Hippocampal formation (tissue), 2 donors: ENCODE data around the gene RASL12.
A peak's percentile ranks its signal among the peaks of the same experiment; 100 is the strongest.
"Not testable (repeated sequence)": the region's sequence is repeated elsewhere in the genome, so short reads cannot be mapped to it uniquely, and the experiment has no call there.

Experiments
- DNase-seq, 2 donors: peaks; one replicate each; lab custom pipeline; 2025; lab: John Stamatoyannopoulos, UW

Gene RASL12, protein sequence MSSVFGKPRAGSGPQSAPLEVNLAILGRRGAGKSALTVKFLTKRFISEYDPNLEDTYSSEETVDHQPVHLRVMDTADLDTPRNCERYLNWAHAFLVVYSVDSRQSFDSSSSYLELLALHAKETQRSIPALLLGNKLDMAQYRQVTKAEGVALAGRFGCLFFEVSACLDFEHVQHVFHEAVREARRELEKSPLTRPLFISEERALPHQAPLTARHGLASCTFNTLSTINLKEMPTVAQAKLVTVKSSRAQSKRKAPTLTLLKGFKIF

GRCh38 chr15:65067645-65068402 lies at the start of gene RASL12:
RASL12 (minus strand) TSS chr15:65067991; CDS start chr15:65067835, 156 bp downstream.
- no peak for DNase-seq

DNA sequence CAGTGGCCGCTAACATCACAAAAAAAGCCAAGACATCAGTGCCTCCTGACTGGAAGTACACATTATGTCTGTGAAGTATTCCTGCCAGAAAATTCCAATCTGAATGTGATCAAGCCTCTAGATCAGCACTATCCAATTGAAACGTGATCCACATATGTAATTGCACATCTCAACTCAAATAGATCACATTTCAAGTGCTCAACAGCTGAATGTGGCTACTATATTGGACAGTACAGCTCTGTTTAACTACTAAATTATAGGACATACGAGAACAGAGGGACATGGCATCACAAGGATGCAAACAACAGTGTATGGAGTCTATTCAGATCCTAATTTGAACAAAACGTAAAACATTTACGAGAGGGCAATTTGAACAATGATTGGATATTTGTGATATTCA lies 47.8 kb upstream of the RASL12 start:
- DNase-seq = no peak

GRCh38 chr15:65115086-65115485 lies 47.3 kb upstream of the RASL12 start, which contains the start of gene UBAP1L:
UBAP1L (minus strand) TSS chr15:65115200; CDS start chr15:65106215, 8,985 bp downstream.
- DNase-seq = no peak

GRCh38 chr15:65110676-65111292 lies 43.0 kb upstream of the RASL12 start:
- no peak for DNase-seq

GRCh38 chr15:65106011-65106590 lies 38.3 kb upstream of the RASL12 start:
- no peak for DNase-seq

DNA sequence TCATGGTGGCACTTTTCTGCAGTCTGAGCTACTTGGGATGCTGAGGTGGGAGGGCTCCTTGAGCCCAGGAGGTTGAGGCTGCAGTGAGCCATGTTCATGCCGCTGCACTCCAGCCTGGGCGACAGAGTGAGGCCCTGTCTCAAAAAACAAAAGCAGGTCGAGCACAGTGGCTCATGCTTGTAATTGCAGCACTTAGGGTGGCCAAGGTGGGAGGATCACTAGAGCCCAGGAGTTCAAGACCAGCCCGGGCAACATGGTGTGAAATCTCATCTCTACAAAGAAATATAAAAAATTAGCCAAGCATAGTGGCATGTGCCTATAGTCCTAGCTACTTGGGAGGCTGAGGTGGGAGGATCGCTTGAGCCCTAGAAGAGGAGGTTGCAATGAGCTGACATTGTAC lies 37.2 kb upstream of the RASL12 start:
- no peak for DNase-seq

DNA sequence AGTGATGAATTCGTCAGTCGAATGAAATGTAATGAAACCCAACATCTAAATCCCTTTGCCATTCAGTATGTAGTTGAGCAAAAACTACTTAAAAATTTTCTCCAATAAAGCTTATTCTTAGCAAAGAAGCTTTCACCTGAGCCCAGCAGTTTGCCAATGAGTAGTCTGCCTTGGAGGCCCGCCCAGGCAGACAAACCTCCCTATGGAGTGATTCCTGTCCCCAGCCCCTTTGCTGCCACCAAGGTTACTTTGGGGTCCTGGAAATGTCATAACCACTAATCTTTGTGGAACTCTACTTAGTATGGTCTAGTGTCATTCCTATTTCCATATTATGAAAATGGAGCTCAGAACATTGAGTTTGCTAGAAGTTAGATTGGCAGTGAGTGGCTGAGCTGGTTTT lies 35.1 kb upstream of the RASL12 start:
- no peak for DNase-seq

DNA sequence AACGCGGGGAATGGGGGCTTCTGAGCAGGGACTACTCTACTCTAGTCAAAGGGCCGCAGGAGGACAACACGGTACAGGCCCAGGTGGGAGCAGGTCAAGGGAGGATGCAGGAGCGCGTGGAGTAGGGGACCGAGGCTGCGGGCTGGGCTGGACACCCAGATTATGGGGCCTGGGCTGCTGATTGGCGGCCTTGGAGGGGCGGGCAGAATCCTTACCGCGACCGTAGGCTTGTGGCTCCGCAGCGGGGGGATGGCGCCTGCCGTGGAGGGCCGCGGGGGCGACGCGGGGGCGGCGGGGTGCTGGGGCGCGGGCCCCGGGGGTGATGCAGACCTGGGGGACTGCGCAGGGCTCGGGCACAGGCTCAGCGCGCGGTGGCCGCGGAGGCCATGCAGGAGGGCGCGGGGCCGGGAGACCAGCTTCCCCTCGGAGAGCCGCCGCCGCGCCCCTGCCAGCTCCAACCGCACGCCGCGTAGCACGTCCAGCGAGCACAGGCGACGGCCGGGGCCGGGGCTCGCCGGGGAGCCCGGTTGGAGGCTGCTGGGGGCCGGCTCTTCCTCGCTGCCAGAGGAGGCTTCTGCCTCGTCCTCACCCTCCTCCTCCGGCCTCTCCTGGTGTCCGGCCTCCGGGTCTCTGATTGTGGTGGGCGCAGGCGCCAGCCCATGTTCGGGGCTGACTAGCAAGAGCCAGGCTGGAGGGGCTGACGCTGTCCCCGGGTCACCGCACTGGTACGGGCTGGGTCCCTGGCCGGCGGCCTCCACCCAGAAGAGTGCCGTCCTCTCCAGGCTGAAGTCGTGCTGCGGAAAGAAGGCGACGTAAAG lies 34.3 kb upstream of the RASL12 start:
- no peak for DNase-seq

GRCh38 chr15:65101411-65101890 lies 33.7 kb upstream of the RASL12 start:
- DNase-seq = peak; percentile 18 to 46

- no peak for DNase-seq
Observed at GRCh38 chr15:65100442-65100841, 32.7 kb upstream of the RASL12 start.

- not testable (repeated sequence) for DNase-seq
Observed at GRCh38 chr15:65099801-65100200, 32.0 kb upstream of the RASL12 start.

DNA sequence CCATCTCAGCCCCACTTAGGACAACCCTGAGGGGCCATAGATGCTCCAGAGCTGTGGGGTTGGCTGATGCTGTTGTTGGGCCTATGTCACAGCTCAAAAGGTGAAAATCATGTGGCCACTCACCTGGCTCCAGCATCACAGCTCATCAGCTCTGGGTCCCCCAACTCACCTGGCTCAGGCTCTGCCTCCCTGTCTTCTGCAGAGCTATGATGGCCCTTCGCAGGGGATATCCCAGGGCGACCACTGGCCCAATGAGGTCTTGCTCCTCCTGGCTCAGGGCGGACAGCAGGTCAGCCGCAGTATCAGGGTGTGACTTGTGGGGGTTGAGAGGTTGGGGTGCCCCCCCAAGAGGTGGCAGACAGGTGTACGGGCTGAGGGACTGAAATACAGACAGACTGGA lies 31.5 kb upstream of the RASL12 start:
- DNase-seq = no peak

DNA sequence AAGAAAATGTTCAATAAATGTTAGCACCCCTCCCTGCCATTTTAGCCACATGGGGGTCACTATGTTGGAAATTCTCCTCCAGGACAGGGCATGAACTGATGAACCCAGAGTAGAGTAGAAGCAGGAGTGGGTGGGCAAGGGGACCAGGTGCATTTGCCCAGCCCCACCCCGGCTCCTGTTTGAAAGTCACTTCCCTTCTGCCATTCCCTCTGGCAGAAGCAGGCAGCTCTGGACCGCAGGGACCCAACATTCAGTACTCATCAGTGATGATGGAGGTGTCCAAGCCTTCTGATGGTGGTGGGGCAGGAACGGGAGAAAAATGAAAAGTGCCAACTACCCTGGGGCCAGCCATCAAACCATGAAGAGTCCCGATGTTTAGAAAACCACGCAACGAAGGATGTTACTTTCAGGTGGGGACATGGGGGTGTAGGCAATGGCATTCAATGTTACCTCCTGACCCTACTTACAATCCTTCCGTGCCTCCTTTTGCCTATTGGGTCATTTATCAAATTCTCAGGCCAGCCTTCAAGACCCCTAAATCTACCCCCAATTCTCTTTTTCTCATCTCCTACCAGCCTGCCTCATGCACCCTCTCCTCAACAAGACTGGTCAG lies 30.0 kb upstream of the RASL12 start:
- no peak for DNase-seq

DNA sequence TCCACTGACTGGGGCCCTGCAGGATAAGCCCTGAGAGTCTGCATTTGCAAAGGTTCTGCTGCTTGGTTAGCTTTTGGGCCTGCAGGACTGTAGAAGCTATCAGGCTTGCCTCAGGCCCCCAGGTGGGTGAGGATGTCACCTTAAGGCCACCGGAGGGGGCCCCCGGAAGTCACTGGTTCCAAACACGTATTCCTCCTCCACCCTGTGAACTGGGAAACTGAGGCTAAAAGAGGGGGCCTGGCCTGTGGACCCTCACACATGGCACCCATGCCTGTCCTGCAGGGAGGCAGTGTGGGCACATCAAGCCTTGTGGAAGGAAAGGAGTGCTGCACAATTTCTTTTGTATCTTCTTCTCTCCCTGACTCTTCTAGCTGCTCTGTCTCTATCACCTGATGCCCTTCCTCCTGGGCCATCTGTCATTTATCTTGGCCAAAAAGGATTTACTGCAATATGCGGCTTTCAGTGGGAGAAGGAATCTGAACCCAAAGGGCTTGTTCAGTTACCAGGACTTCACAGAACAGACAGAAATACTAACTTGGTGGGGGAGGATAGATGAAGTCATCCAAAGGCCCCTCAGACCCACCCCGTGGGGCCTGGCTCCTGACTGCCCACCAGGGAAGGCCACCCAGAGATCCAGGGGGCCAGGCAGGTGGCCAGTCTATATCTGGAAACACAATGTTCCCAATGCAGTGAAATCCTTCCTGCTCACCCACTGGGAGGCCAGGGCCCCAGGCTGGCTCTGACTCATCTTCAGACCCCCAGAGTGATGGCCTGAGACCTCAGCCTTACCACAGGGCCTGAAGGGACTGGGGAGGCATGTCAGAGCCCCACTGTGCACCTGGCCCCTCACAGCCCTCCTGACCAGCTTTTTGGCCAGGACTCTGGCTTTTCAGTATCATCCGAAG lies 28.9 kb upstream of the RASL12 start:
- no peak for DNase-seq

DNA sequence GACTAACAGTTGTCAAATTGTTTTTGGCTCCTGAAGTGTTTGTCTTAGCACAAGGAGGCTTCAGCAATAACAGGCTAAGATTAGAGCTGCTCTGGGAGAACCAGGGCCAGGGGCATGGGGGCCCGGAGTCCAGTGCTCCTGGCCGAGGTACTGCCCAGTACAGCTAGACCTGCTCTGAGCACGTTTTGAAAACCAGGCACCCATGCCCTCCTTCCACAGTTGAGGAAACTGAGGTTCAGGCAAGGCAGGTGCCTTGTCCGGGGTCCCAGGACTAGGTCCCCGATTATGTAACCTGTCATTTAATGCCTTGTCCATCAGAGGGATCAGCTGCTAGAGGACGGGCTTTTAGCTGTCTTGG lies 27.9 kb upstream of the RASL12 start:
- DNase-seq = no peak

GRCh38 chr15:65095011-65095746 lies 27.4 kb upstream of the RASL12 start:
- DNase-seq = no peak

GRCh38 chr15:65094294-65094995 lies 26.7 kb upstream of the RASL12 start:
- no peak for DNase-seq

DNA sequence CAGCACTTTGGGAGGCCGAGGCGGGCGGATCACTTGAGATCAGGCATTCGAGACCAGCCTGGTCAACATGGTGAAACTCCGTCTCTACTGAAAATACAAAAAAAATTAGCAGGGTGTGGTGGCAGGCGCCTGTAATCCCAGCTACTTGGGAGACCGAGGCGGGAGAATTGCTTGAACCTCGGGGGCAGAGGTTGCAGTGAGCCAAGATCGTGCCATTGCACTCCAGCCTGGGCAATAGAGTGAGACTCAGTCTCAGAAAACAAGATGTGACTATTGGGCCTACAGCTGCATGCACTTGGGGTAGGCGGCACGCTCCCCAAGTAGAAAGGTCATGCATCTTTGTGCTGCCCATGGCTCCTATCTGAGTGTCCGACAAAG lies 26.0 kb upstream of the RASL12 start:
- DNase-seq = not testable (repeated sequence)
